SK-N-SH (cell line): ENCODE measurements around the gene MB21D2. TPM values are rescaled to one million over a fixed set of nuclear protein-coding genes. Genes with fewer than 3 reads are reported as not detected.

Experiments
- CTCF ChIA-PET: fragments of 300-600, 350-600 bp; formaldehyde crosslinking; extraction: SDS; loops from one replicate; lab custom pipeline; 2021; lab: Yijun Ruan, JAX
- POLR2A ChIA-PET: fragments of 350-600 bp; sonication (Branson Sonifier 250); formaldehyde crosslinking; extraction: SDS; loops from one replicate; lab custom pipeline; 2020; ENCODE audit warnings: antibody characterized with exemption, inconsistent platforms; lab: Yijun Ruan, JAX
- DNase-seq: peaks from one replicate; pipeline ENCODE4 v3.0.0; 2012
- H2AFZ ChIP-seq: fragments of 200-600 bp; sonication (generic); 2 replicates; pipeline ENCODE4 v1.8.1; 2016; ENCODE audit warnings: antibody characterized with exemption, mild to moderate bottlenecking, low read depth
- H3F3A ChIP-seq: fragments of 200-600 bp; sonication (generic); replicated peaks from 2 replicates; pipeline ENCODE3; 2016; ENCODE audit warnings: antibody characterized with exemption, mild to moderate bottlenecking; ENCODE audit not compliant: insufficient read depth
- H3K27ac ChIP-seq, 2 experiments: fragments of 200-500 bp in 1 of 2; fragments of 200-600 bp in 1 of 2; sonication (Bioruptor generic) in 1 of 2; sonication (generic), shearing (Covaris generic) in 1 of 2; 2 replicates each; pipeline versions ENCODE4 v1.5.1 to v1.6.1; 2014 to 2016; ENCODE audit warnings: low read depth in 2 of 2, inconsistent platforms in 1 of 2, low read length in 1 of 2, mild to moderate bottlenecking in 1 of 2, mixed read lengths in 1 of 2
- H3K27me3 ChIP-seq: fragments of 200-600 bp; sonication (generic), shearing (Covaris generic); 2 replicates; pipeline ENCODE4 v1.6.1; 2016; ENCODE audit warnings: mixed run types; ENCODE audit not compliant: insufficient read depth
- H3K36me3 ChIP-seq, 2 experiments: fragments of 200-500 bp in 1 of 2; fragments of 200-600 bp in 1 of 2; sonication (Bioruptor generic) in 1 of 2; sonication (generic) in 1 of 2; replicated peaks in 1 of 2; 2 replicates each; pipeline versions ENCODE3 to v1.5.1; 2014 to 2016; ENCODE audit warnings: low read length in 1 of 2, mild to moderate bottlenecking in 1 of 2; ENCODE audit not compliant: insufficient read depth in 2 of 2, control insufficient read depth in 1 of 2
- H3K4me1 ChIP-seq, 2 experiments: fragments of 200-500 bp in 1 of 2; fragments of 200-600 bp in 1 of 2; sonication (Bioruptor generic) in 1 of 2; sonication (generic), shearing (Covaris generic) in 1 of 2; 2 replicates each; pipeline versions ENCODE4 v1.5.1 to v1.6.1; 2014 to 2016; ENCODE audit warnings: low read depth in 1 of 2, low read length in 1 of 2, mixed run types in 1 of 2; ENCODE audit not compliant: insufficient read depth in 2 of 2, control insufficient read depth in 1 of 2
- H3K4me2 ChIP-seq: fragments of 200-600 bp; sonication (generic), shearing (Covaris generic); 2 replicates; pipeline ENCODE4 v1.6.1; 2017; ENCODE audit warnings: mixed run types
- H3K4me3 ChIP-seq, 2 experiments: fragments of 200-500 bp in 1 of 2; fragments of 200-600 bp in 1 of 2; sonication (Bioruptor generic) in 1 of 2; sonication (generic), shearing (Covaris generic) in 1 of 2; 2 replicates each; pipeline versions ENCODE4 v1.5.1 to v1.8.1; 2014 to 2016; ENCODE audit warnings: low read depth in 2 of 2, inconsistent platforms in 1 of 2, low read length in 1 of 2, mild to moderate bottlenecking in 1 of 2, mixed read lengths in 1 of 2, moderate library complexity in 1 of 2
- H3K79me2 ChIP-seq: fragments of 200-600 bp; sonication (generic); 2 replicates; pipeline ENCODE4 v1.8.1; 2017; ENCODE audit warnings: mild to moderate bottlenecking; ENCODE audit not compliant: insufficient read depth
- H3K9ac ChIP-seq: fragments of 200-600 bp; sonication (generic); 2 replicates; pipeline ENCODE4 v1.6.1; 2017; ENCODE audit warnings: mixed run types
- H3K9me2 ChIP-seq: fragments of 200-600 bp; sonication (generic); 2 replicates; pipeline ENCODE4 v1.6.1; 2017; ENCODE audit warnings: mixed run types
- H3K9me3 ChIP-seq: fragments of 200-600 bp; sonication (generic); 2 replicates; pipeline ENCODE4 v1.6.1; 2017; ENCODE audit warnings: mixed run types, mild to moderate bottlenecking, moderate library complexity
- H4K20me1 ChIP-seq: fragments of 200-600 bp; sonication (generic); 2 replicates; pipeline ENCODE4 v1.6.1; 2017; ENCODE audit warnings: mild to moderate bottlenecking, mixed run types; ENCODE audit not compliant: insufficient read depth
- FOSL2 ChIP-seq: IDR thresholded peaks from 2 replicates; pipeline ENCODE4 v1.4.0; 2012; ENCODE audit warnings: low read depth, mild to moderate bottlenecking, moderate library complexity, borderline replicate concordance
- JUND ChIP-seq: IDR thresholded peaks from 2 replicates; pipeline ENCODE4 v1.4.0; 2012
- MXI1 ChIP-seq: IDR thresholded peaks from 2 replicates; pipeline ENCODE4 v1.6.1; 2012; ENCODE audit warnings: mild to moderate bottlenecking, low read depth, low read length, improper control_type of control experiment
- RCOR1 ChIP-seq: fragments of 150-350 bp; IDR thresholded peaks from 2 replicates; pipeline ENCODE4 v1.6.1; 2017; ENCODE audit warnings: antibody characterized with exemption, low read length
- RXRA ChIP-seq: IDR thresholded peaks from 2 replicates; pipeline ENCODE4 v1.4.0; 2012; ENCODE audit warnings: low read depth, mild to moderate bottlenecking, borderline replicate concordance
- SIN3A ChIP-seq: IDR thresholded peaks from 2 replicates; pipeline ENCODE4 v1.6.1; 2012; ENCODE audit warnings: low read depth, mild to moderate bottlenecking, low read length, moderate library complexity, borderline replicate concordance
- TAF1 ChIP-seq: IDR thresholded peaks from 2 replicates; pipeline ENCODE4 v1.6.1; 2012; ENCODE audit warnings: low read depth, mild to moderate bottlenecking, low read length, moderate library complexity, borderline replicate concordance
- TCF12 ChIP-seq: IDR thresholded peaks from 2 replicates; pipeline ENCODE4 v1.4.0; 2012
- ZBTB33 ChIP-seq: IDR thresholded peaks from 2 replicates; pipeline ENCODE4 v1.4.0; 2012; ENCODE audit warnings: low read depth, borderline replicate concordance
- WGBS: methylation state at CpG from one replicate; pipeline ENCODE4 v1.1.6; 2017; ENCODE audit warnings: low lambda C conversion rate; 5-methylcytosine and 5-hydroxymethylcytosine counted together
- polyA plus RNA-seq, 3 experiments: library from polyadenylated mRNA; depleted of rRNA; stranded (reverse); fragments of >200 nt; gene quantifications; 2 replicates each; pipeline ENCODE4 v1.2.3, GENCODE V29; 2012
- TF ChIP-seq, protein P1 (sequence below): IDR thresholded peaks from 2 replicates; pipeline ENCODE4 v1.4.0; 2012; ENCODE audit warnings: low read depth

Gene MB21D2
- polyA plus RNA-seq, 1 of the 3 experiments (the other 2 are of a cell fraction) = 12.7 TPM

DNA sequence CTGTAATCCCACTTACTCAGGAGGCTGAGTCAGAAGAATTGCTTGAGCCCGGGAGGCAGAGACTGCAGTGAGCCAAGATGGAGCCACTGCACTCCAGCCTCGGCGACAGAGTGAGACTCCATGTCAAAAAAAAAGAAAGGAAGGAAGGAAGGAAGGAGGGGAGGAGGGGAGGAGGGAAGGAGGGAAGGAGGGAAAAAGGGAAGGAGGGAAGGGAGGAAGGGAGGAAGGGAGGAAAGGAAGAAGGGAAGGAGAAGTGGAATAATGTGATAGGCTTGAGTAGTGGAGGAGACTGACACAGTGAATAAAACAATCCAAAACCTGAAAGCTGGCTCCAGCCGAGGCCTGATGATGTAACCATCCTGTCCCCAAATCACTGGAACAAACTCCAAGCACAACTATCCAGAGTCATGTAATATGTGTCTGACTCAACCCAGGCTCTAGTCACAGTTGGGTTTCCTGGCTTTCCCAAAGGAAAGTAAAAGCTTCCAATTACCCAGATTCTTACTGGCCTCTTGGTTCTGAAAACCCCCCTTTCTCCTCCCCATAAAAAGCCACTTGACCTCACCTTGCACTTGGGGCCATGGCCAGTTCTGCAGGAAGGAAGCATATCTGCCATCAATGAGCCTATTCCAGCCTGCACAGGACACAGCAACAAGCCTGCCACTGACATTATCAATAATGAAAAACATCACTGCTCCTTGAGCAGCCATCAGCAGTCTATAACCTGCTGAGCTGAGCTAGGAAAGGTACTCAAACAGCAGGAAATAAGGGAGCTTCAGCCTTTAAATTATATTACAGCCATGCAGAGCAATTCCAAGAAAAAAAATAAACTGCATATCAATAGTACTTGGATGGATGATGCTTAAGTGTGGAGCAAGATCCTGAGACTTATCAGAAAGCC is 48.3 kb downstream of the MB21D2 start:
- Histone ChIP-seq H2AFZ (no peak overlapping the region), H3K9me2 (no peaks in the 10 kb centered on the region), H3K9me3 (no peaks in the 10 kb centered on the region), H3K9ac (no peak overlapping the region), H3F3A (peaks cover 4% of the 10 kb centered on the region), H3K27ac (peak overlapping the region in 1 of 2 experiments; percentile 63; a peak in 2 of 4 replicates), H3K27me3 (no peaks in the 10 kb centered on the region), H4K20me1 (peaks cover 4% of the 10 kb centered on the region; the same call in 1 of the 2 replicates), H3K36me3 (no peaks in the 10 kb centered on the region), H3K4me2 (peak overlapping the region; percentile 71), H3K79me2 (peaks cover 88% of the 10 kb centered on the region), H3K4me1 (peaks cover 0 to 9% of the 10 kb centered on the region in 2 experiments; a peak in 2 of 4 replicates), H3K4me3 (no peak overlapping the region; a peak in 1 of 4 replicates)
- DNase-seq = no peak
- TF ChIP-seq TCF12 (0 out of 2 replicates have a peak, but pooled peaks have one; percentile 11), ZBTB33 (no peak), SIN3A (no peak), MXI1 (no peak), JUND (0 out of 2 replicates have a peak, but pooled peaks have one; percentile 8), RXRA (peak; percentile 18; the same call in 1 of the 2 replicates), RCOR1 (no peak), FOSL2 (peak; percentile 40; the same call in 1 of the 2 replicates), TAF1 (no peak)
- WGBS = 69% methylated on average over 4 of the region's 4 CpGs
- CTCF ChIA-PET = no interaction called here
- POLR2A ChIA-PET = no interaction called here

DNA sequence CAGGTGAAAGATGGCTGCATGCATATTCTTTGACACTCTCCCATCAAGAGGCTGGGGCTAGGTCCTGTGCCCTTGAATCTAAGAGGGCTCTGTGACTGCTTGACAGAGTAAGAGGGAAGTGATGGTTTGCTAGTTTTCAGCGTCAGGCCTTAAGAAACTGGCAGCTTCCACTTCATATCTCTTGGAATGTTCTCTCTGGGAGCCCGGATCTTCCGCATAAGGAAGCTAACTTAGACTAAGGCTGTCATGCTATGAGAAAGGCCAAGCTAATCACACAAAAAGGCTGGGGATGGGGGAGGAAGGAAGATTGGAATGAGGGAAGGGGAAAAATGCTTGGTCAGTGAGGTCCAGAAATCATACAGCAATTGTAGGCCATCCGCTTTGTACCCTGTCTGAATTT is 50.0 kb downstream of the MB21D2 start:
- no peak overlapping the region for H3K4me2 ChIP-seq
- 98% methylated on average over 4 of the region's 4 CpGs for WGBS
- DNase-seq = no peak
- CTCF ChIA-PET = interaction anchor here (1.0 kb wide), 1 partner anchor 10 kb away, joined by 3 read pairs; no protein-coding TSS in a partner anchor
- H3K9me3 ChIP-seq = no peaks in the 10 kb centered on the region
- no peaks in the 10 kb centered on the region for H3K27me3 ChIP-seq
- H3K79me2 ChIP-seq = peaks cover 80% of the 10 kb centered on the region; the same call in 1 of the 2 replicates
- H3K4me3 ChIP-seq = no peak overlapping the region
- no peaks in the 10 kb centered on the region for H3K9me2 ChIP-seq
- no peak overlapping the region for H2AFZ ChIP-seq
- no peak for TF ChIP-seq RXRA
- TF ChIP-seq, protein P1, sequence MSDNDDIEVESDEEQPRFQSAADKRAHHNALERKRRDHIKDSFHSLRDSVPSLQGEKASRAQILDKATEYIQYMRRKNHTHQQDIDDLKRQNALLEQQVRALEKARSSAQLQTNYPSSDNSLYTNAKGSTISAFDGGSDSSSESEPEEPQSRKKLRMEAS = no peak
- TF ChIP-seq, all 33 proteins: peak for 0
- no peak overlapping the region for H3K27ac ChIP-seq
- peaks cover 4% of the 10 kb centered on the region for H3F3A ChIP-seq
- POLR2A ChIA-PET = no interaction called here
- peaks cover 0 to 9% of the 10 kb centered on the region in 2 experiments; a peak in 2 of 4 replicates for H3K4me1 ChIP-seq
- H4K20me1 ChIP-seq = peaks cover 4% of the 10 kb centered on the region; the same call in 1 of the 2 replicates
- H3K36me3 ChIP-seq = no peaks in the 10 kb centered on the region
- no peak overlapping the region for H3K9ac ChIP-seq
